Testis (tissue), 3 donors: Measurements from ENCODE around the gene PHF3. TPM values are rescaled to one million over a fixed set of nuclear protein-coding genes. Genes with fewer than 3 reads are reported as not detected.

Source experiments
- DNase-seq: peaks from one replicate; pipeline ENCODE4 v3.0.0-alpha.2; 2019
- H3K27ac ChIP-seq, 2 donors: fragments of 200-600 bp; sonication (generic); one replicate each; pipeline ENCODE4 v1.5.1; 2019
- H3K27me3 ChIP-seq: fragments of 200-600 bp; sonication (generic); one replicate; pipeline ENCODE4 v1.5.1; 2019
- H3K36me3 ChIP-seq: fragments of 200-600 bp; sonication (generic); one replicate; pipeline ENCODE4 v1.5.1; 2017; ENCODE audit warnings: low read depth; ENCODE audit errors: missing control alignments
- H3K4me1 ChIP-seq: fragments of 200-600 bp; sonication (generic); one replicate; pipeline ENCODE4 v1.5.1; 2019
- H3K4me3 ChIP-seq, 2 donors: fragments of 200-600 bp; sonication (generic); one replicate each; pipeline ENCODE4 v1.5.1; 2017 to 2019
- H3K9me3 ChIP-seq: fragments of 200-600 bp; sonication (generic); one replicate; pipeline ENCODE4 v1.5.1; 2017
- POLR2A ChIP-seq: fragments of 450-650 bp; IDR thresholded peaks from one replicate; pipeline ENCODE4 v1.6.1; 2017; ENCODE audit warnings: antibody characterized with exemption, mild to moderate bottlenecking, moderate library complexity
- WGBS, 2 donors: methylation state at CpG; one replicate each; pipeline ENCODE4 v1.1.5; 2018; 5-methylcytosine and 5-hydroxymethylcytosine counted together
- intact Hi-C: fragments of 100-400 bp; cut with DNase I; formaldehyde crosslinking; loops from one replicate; pipeline ENCODE4 v1.15.1; 2023; ENCODE audit warnings: low total_unique reads
- polyA plus RNA-seq: library from polyadenylated mRNA; stranded (reverse); fragments of 350-450 nt; fragmentation: Illumina TruSeq; extraction: RNeasy Lipid Tissue Mini Kit (QIAGEN cat#74804); gene quantifications from one replicate; pipeline ENCODE4 v1.2.3, GENCODE V29; 2014; ENCODE audit warnings: low read depth, low replicate concordance; ENCODE audit not compliant: insufficient read depth
- total RNA-seq, 2 donors: library from RNA; depleted of rRNA; stranded (reverse); fragments of >200 nt; gene quantifications; one replicate each; pipeline ENCODE4 v1.2.3, GENCODE V29; 2016
- TF ChIP-seq, protein P1 (sequence below), 3 experiments: fragments of 450-650 bp in 2 of 3; fragments of 200-600 bp in 1 of 3; sonication (generic) in 1 of 3; IDR thresholded peaks; one replicate each; pipeline ENCODE4 v1.5.1; 2016 to 2019; ENCODE audit warnings: antibody characterized with exemption in 3 of 3, mild to moderate bottlenecking in 2 of 3, moderate library complexity in 1 of 3

The PHF3 gene
- total and polyA plus RNA-seq, 3 donors from 2014 or later: 18.7 to 82.4 (median 76.1) TPM

DNA sequence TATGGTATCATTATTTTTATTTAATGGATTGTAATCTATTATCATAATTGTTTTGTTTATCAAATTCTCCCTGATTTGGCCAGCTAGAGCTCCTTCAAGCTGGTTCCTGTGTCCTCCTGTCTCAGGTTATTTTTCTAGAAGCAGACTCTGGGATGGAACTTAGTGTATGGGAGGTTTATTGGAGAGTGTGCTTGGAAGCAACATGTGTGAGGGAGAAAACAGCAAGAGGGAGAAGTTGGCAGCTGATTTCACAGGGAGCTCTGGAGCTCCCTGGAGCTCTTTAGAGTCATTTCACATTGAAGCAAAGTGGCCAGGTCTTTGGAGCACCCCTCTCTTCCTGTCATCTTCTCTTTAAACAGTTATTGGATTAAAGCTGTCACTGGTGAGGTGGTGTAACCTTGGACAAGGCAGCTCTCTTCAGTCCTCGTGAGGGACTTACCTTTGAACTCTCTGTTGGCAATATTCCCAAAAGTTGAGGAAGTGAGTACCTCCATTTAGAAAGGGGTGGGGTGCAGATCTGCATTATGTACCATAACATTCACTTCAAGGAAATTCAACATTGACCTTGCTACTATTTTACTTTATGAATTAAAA lies 103.6 kb downstream of the PHF3 start:
- no peaks in the 10 kb centered on the region for H3K27me3 ChIP-seq
- H3K9me3 ChIP-seq: no peaks in the 10 kb centered on the region
- no peak for TF ChIP-seq POLR2A
- TF ChIP-seq, protein P1, sequence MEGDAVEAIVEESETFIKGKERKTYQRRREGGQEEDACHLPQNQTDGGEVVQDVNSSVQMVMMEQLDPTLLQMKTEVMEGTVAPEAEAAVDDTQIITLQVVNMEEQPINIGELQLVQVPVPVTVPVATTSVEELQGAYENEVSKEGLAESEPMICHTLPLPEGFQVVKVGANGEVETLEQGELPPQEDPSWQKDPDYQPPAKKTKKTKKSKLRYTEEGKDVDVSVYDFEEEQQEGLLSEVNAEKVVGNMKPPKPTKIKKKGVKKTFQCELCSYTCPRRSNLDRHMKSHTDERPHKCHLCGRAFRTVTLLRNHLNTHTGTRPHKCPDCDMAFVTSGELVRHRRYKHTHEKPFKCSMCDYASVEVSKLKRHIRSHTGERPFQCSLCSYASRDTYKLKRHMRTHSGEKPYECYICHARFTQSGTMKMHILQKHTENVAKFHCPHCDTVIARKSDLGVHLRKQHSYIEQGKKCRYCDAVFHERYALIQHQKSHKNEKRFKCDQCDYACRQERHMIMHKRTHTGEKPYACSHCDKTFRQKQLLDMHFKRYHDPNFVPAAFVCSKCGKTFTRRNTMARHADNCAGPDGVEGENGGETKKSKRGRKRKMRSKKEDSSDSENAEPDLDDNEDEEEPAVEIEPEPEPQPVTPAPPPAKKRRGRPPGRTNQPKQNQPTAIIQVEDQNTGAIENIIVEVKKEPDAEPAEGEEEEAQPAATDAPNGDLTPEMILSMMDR (IDR thresholded peaks at IDR 0.05): no peak
- no peak overlapping the region for H3K27ac ChIP-seq
- no peaks in the 10 kb centered on the region for H3K4me1 ChIP-seq
- no peaks in the 10 kb centered on the region for H3K36me3 ChIP-seq
- H3K4me3 ChIP-seq: no peak overlapping the region
- intact Hi-C loops: no loop called here
- WGBS, 2 donors: 19 to 30% methylated on average over 1 of the region's 1 CpG
- DNase-seq: no peak

DNA sequence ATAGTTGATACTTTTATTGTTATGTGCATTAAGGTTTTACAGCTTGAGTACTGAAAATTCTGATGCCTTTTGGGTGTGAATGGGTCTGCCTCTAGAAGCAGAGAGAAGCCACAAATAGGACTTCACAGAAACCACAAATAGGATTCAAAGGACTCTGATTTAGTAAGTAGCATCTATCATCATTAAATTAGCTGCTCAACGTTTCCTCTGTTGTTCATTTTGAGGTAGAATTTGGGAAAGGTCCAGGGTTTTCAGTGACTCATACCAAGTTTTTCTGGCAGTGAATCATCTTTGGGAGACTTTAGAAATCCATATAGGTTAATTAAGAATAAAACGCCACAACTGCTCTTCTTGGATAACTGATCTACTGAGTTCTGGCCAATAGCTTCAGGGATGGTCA lies 105.1 kb downstream of the PHF3 start:
- Histone ChIP-seq H3K36me3 (no peaks in the 10 kb centered on the region), H3K9me3 (no peaks in the 10 kb centered on the region), H3K27me3 (no peaks in the 10 kb centered on the region), H3K4me1 (no peaks in the 10 kb centered on the region), H3K4me3 (no peak overlapping the region), H3K27ac (no peak overlapping the region)
- intact Hi-C loops: no loop called here
- 39 to 44% methylated on average over 2 of the region's 2 CpGs for WGBS, 2 donors
- no peak for TF ChIP-seq POLR2A
- TF ChIP-seq, protein P1 (IDR thresholded peaks at IDR 0.05): no peak
- no peak for DNase-seq

DNA sequence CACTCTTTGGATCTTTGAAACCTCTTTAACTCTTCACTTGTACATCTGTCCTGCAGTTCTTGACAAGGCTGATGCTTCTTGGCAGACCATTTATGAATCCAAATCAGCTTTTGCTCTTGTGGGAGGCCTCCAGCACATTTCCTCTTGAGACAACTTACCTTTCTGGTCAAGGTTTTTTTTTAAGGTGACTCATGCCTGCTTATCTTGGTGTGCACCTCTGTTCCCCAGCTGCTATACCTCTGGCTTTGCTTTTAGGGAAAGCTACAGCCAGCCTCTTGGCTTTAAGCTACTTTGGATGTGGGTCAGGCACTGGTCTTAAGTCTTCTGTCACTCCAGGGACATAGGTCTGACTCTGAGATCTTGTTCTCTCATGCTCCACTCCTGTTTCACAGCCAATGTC lies 106.5 kb downstream of the PHF3 start:
- Histone ChIP-seq H3K27ac (no peak overlapping the region), H3K36me3 (no peaks in the 10 kb centered on the region), H3K4me3 (no peak overlapping the region), H3K9me3 (no peaks in the 10 kb centered on the region), H3K27me3 (no peaks in the 10 kb centered on the region), H3K4me1 (no peaks in the 10 kb centered on the region)
- intact Hi-C loops: no loop called here
- no peak for DNase-seq
- no peak for TF ChIP-seq POLR2A
- TF ChIP-seq, protein P1 (IDR thresholded peaks at IDR 0.05): no peak

DNA sequence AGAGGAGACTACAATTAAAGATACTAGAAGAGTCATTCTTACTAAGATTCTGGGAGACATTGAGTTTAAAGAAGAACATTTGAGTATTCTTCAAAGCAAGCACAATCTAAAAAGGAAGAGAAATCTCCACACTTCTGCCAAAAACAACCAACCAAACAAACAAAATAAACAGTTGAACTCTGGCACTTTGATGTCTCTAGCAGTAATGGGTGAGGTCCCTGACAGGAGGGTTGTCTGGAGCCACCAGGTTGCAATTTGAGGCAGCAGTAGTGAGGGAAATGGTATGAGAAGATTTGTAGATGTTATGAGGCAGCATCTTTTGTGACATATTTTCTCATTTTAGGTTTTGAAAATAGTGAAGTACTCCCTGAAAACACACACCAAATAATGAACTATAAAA lies 108.1 kb downstream of the PHF3 start:
- H3K27me3 ChIP-seq: no peaks in the 10 kb centered on the region
- DNase-seq: no peak
- H3K27ac ChIP-seq: no peak overlapping the region
- no peaks in the 10 kb centered on the region for H3K36me3 ChIP-seq
- TF ChIP-seq, protein P1 (IDR thresholded peaks at IDR 0.05): no peak
- TF ChIP-seq POLR2A: no peak
- H3K4me3 ChIP-seq: no peak overlapping the region
- H3K9me3 ChIP-seq: no peaks in the 10 kb centered on the region
- H3K4me1 ChIP-seq: no peaks in the 10 kb centered on the region
- intact Hi-C loops: no loop called here

DNA sequence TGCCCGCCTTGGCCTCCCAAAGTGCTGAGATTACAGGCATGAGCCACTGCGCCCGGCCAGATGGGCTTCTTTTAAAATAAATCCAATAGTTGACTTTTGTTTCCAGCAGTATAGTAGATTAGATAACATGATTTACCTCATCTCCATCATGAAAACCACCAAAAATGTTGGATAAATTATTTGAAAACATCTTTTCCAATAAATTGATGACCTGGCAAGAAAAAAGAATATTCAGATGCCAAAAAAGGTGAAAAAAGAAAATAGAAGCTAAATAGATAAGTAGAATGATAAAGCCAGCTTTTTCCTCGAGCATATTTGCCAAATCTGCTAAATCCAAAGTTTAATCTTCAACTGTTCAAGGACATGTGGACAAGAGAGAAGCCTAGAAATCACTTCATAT lies 109.2 kb downstream of the PHF3 start:
- Histone ChIP-seq H3K36me3 (no peaks in the 10 kb centered on the region), H3K27ac (no peak overlapping the region), H3K27me3 (no peaks in the 10 kb centered on the region), H3K4me1 (no peaks in the 10 kb centered on the region), H3K4me3 (no peak overlapping the region), H3K9me3 (no peaks in the 10 kb centered on the region)
- 76 to 86% methylated on average over 4 of the region's 4 CpGs for WGBS, 2 donors
- no peak for DNase-seq
- intact Hi-C loops: no loop called here
- TF ChIP-seq, protein P1 (IDR thresholded peaks at IDR 0.05): no peak
- no peak for TF ChIP-seq POLR2A
